Vagina (tissue), 2 donors: ENCODE results near the gene MED13L.

Experiments used
- CTCF ChIP-seq, 3 experiments: fragments of 450-650 bp in 2 of 3; fragments of 200-600 bp in 1 of 3; sonication (generic) in 1 of 3; IDR thresholded peaks; one replicate each; pipeline ENCODE4 v1.5.1; 2017 to 2019; ENCODE audit warnings: antibody characterized with exemption in 3 of 3, mild to moderate bottlenecking in 2 of 3, moderate library complexity in 2 of 3
- POLR2A ChIP-seq, 2 donors: fragments of 450-650 bp; IDR thresholded peaks; one replicate each; pipeline ENCODE4 v1.6.1; 2017; ENCODE audit warnings: antibody characterized with exemption in 2 of 2, mild to moderate bottlenecking in 2 of 2, moderate library complexity in 2 of 2

GRCh38 chr12:116304621-116305020, 27.1 kb upstream of the MED13L start:
- TF ChIP-seq POLR2A (IDR thresholded peaks at IDR 0.05) (no peak), CTCF (IDR thresholded peaks at IDR 0.05) (no peak)
